Stimulated activated CD8-positive, alpha-beta memory T cell treated with anti-CD3 and anti-CD28 coated beads, Interleukin-12 subunit alpha, Interleukin-12 subunit beta, amount 100 ng/mL, for 4 hours (primary cell): ENCODE results near the gene DDRGK1.
"Not testable (repeated sequence)": the region's sequence is repeated elsewhere in the genome, so short reads cannot be mapped to it uniquely, and the experiment has no call there.

Experiments
- DNase-seq: peaks from one replicate; pipeline ENCODE4 v3.0.0-alpha.2; 2020; ENCODE audit warnings: low read depth

DDRGK1 gene

GRCh38 chr20:3164763-3165410, 39.6 kb downstream of the DDRGK1 start:
- DNase-seq: no peak

- no peak for DNase-seq
Observed at GRCh38 chr20:3164043-3164762, 40.3 kb downstream of the DDRGK1 start.

DNA sequence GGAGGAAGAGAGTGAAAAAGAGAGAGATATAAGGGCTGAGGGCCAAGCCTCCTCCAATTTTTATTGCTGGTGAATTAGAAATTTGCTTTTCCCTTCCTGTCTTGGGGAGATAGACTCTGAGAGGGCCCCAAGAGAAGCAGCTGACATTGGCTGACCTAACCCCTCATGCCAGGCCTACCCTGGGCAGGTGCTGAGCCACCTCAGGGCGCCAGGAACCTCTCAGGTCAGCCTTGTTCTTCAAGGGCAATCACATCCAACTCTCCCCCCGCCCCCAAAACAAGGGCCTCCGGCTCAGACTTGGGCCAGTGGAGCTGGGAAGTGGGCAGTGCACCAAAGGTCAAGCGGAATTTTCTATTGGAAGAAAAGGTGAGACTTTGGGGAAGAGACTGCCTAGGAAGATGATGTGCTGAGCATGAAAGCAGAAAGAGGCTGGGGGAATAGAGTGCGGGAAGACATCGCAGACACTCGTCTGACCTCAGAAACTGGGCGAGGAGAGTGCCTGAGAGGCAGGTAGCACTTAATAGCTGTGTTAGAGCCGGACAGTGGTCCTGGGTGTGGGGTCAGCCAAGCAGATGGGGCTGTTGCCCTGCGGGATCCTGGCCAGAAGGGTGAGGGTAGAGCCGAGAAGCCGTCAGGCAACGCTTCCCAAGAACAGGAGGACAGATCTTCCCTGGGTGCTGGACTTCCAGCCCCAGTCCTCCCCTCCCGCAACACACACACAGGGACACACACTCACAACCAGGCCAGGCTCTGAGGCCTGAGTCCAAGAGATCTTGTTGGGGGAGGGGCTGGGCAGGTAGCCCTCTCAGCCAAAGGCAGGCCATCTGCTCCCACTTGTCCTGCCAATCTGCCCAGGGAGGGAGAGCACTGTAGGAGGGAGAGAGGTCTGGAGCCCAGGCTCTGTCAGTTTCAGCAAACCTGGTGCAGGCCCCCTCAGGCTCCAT, 41.1 kb downstream of the DDRGK1 start:
- DNase-seq: no peak

GRCh38 chr20:3162080-3162611, 42.3 kb downstream of the DDRGK1 start:
- DNase-seq: no peak

DNA sequence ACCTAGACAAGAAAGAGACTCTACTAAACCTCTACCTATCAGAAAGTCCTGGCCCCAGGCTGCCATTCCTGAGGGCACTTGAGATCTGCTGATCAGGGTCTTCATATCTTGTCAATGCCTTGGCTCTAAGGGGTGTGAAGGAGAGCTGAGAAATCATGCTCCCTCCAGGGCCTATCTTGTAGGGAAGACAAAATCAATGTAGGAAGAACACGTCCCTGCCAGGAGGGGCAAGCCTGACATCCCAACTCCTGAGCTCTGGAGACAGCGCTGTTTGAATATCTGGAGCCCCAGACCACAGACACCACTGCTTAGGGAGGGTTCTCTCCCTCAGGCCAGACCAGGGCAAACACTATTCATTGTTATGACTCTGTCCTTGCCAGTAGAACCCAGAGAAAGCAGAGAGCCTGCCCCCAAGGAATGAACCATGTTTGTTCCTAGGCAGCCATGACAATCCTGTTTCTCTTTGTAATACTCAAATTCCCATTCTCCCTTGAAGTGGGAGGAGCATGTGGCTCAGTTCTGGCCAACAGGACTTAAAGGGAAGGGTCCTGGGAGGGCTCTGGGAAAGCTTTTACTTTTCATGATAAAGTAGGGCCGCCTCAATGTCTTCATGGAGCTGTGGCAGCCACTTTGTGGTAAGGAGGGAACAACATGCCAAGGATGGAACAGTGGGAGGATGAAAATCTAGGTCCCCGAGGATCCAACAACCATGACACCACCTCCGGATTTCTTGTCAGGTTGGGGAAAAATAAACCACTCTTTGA, 43.0 kb downstream of the DDRGK1 start:
- no peak for DNase-seq

DNA sequence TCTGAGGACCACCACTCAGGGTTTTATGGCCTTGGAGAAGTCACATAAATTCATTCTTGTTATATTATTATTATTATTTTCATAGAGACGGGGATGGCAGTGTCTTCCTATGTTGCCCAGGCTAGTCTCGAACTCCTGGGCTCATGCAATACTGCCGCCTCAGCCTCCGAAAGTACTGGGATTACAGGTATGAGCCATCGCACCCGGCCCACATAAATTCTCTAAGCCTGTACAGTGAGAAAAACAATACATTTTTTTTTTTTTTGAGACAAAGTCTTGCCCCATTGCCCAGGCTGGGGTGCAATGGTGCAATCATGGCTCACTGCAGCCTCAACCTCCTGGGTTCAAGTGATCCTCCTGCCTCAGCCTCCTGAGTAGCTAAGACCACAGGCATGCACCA, 44.1 kb downstream of the DDRGK1 start:
- no peak for DNase-seq

DNA sequence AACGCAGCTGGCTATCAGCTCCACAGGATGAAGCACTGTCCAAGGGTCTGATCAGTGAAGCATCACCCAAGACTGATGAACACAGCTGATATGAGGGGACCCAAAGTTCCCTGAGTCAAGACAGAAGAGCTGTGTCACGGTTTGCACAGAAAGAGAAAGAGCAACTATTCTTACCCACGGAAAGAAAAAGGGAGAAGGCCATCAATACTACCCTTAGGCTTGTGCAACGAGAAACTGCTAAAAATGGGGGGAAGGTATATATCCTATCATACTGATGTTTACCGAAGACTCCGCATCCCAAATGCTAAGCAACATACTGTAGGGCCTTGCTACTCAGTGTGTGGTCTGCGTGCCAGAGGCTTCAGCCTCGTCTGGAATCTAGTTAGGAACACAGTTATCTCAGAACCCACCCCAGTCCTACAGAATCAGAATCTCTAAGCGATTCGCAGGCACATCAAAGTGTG, 45.5 kb downstream of the DDRGK1 start:
- DNase-seq: no peak

- no peak for DNase-seq
Observed at GRCh38 chr20:3157817-3158216, 46.7 kb downstream of the DDRGK1 start.

DNA sequence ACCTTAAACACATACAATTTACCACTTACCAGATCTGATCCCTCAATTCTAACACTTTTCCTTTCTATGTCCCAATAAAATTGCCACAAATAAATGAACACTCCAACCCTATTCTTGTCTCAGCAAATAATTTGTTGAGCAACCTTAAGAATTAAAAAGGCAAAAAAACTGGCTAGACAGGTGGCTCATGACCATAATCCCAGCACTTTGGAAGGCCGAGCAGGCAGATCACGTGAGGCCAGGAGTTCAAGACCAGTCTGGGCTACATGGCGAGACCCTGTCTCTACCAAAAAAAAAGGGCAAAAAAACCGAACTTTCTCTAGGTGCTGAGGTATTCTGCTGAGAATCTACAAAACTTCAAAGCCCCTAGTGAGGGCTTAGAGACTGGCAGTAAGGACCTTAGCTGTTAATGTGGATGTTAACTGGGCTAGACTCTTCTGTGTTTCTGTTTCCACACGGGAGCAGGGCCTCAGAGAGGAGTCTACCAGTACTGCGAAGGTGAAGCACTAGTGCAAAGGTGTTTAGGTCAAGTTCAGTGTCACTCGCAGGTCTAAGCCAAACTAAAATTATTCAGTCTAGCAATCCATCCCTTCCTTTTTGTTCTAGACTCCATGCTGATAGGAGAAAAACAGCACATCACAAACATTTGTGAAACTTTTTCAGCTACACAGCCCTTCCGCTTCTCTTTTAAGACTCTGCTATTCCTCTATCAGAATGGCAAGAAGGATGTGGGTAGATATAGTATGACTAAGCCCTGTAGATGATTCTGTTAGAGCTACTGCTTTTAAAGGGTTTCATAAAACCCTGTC, 47.5 kb downstream of the DDRGK1 start:
- no peak for DNase-seq

- DNase-seq: not testable (repeated sequence)
Observed at GRCh38 chr20:3152057-3152644, 52.3 kb downstream of the DDRGK1 start.

DNA sequence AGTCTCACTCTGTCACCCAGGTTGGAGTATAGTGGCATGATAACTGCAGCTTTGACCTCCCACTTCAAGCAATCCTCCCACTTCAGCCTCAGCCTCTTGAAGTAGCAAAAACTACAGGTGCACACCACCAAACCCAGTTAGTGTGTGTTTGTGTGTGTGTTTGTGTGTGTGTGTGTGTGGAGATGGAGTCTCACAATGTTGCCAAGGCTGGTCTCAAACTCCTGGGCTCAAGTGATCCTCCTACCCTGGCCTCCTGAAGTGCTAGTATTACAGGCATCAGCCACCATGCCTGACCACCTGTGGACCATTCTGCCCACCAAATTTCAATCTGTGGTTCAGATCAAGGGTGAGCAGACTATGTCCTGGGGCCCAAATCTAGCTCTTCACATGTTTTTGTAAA, 53.6 kb downstream of the DDRGK1 start:
- DNase-seq: no peak

DNA sequence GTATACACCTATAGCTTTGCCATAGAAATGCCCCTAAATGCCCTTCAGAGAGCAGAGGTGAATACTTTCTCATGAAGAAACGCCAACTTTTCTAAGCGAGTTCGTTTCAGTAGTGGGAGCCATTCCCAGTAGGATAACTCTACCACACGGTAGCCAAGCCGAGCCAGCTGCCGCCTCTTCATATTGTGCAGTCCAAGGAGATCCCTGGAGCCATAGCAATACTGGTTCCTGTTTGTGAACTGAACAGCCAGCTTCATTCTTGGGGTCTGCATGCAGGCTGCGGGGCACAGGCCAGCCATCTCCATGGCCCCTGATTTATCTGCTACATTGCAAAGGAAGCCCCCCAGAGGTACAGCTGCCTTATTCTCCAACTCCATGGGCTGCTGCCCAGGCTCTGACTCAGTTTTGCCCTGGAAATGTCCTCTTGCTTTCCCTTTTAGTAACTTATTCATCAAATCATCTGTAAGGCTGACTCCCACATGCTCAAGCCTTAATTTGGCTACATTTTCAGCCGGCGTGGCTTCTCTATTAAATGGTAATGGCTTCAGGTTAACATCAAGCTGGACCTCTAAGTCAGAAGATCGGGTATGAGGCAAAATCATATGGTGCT, 57.6 kb downstream of the DDRGK1 start:
- DNase-seq: no peak

DNA sequence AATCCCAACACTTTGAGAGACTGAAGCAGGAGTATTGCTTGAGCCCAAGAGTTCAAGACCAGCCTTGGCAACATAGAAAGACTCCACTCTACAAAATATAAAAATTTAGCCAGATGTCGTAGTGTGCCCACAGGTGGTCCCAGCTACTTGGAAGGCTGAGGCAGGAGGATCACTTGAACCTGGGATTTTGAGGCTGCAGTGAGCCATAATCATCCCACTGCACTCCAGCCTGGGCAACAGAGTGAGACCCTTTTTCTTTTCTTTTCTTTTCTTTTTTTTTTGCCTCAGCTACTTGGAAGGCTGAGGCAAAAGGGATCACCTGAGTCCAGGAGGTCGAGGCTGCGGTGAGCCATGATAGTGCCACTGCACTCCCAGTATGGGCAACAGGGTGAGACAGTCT, 62.7 kb downstream of the DDRGK1 start:
- no peak for DNase-seq
